ENCODE data around the gene CNGB1. TPM values are rescaled to one million over a fixed set of nuclear protein-coding genes. Genes with fewer than 3 reads are reported as not detected.

Gene CNGB1
- total and polyA plus RNA-seq, 2 of the 13 experiments (the other 11 are each of a cell fraction or from before 2014, with no cell fraction given): 0.02 to 0.15 TPM

GRCh38 chr16:57976331-57976796 lies 5.4 kb upstream of the CNGB1 start:
- FAIRE-seq: no peak

More at GRCh38 chr16:57976331-57976796, 5.4 kb upstream of the CNGB1 start:
- H4K20me1 ChIP-seq (ENCODE audit: insufficient read depth, low read length): no peaks in the 10 kb centered on the region
- no peaks in the 10 kb centered on the region for H3K79me2 ChIP-seq (ENCODE audit: insufficient read depth, low read length)
- no peaks in the 10 kb centered on the region for H3K4me1 ChIP-seq (ENCODE audit: insufficient read depth, low read length)
- TF ChIP-seq ZNF30 (CRISPR knock-in tag; IDR thresholded peaks at IDR 0.05): no peak
- TF ChIP-seq MIXL1 (CRISPR knock-in tag; IDR thresholded peaks at IDR 0.05): no peak
- TF ChIP-seq, protein P1, sequence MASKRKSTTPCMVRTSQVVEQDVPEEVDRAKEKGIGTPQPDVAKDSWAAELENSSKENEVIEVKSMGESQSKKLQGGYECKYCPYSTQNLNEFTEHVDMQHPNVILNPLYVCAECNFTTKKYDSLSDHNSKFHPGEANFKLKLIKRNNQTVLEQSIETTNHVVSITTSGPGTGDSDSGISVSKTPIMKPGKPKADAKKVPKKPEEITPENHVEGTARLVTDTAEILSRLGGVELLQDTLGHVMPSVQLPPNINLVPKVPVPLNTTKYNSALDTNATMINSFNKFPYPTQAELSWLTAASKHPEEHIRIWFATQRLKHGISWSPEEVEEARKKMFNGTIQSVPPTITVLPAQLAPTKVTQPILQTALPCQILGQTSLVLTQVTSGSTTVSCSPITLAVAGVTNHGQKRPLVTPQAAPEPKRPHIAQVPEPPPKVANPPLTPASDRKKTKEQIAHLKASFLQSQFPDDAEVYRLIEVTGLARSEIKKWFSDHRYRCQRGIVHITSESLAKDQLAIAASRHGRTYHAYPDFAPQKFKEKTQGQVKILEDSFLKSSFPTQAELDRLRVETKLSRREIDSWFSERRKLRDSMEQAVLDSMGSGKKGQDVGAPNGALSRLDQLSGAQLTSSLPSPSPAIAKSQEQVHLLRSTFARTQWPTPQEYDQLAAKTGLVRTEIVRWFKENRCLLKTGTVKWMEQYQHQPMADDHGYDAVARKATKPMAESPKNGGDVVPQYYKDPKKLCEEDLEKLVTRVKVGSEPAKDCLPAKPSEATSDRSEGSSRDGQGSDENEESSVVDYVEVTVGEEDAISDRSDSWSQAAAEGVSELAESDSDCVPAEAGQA (IDR thresholded peaks at IDR 0.05; ENCODE audit: low read depth): no peak
- TF ChIP-seq, protein P1 (CRISPR knock-in tag; IDR thresholded peaks at IDR 0.05; ENCODE audit: borderline replicate concordance): no peak
- TF ChIP-seq ZNF350 (CRISPR knock-in tag; IDR thresholded peaks at IDR 0.05; ENCODE audit: borderline replicate concordance, low read depth): no peak
- TF ChIP-seq ISX (CRISPR knock-in tag; conservative IDR thresholded peaks at IDR 0.05): no peak
- TF ChIP-seq NFIC (IDR thresholded peaks at IDR 0.05; ENCODE audit: low read length): no peak
- no peak for TF ChIP-seq RBM39 (IDR thresholded peaks at IDR 0.05; ENCODE audit: low read depth, low read length, poor library complexity, severe bottlenecking)
- TF ChIP-seq, protein P2, sequence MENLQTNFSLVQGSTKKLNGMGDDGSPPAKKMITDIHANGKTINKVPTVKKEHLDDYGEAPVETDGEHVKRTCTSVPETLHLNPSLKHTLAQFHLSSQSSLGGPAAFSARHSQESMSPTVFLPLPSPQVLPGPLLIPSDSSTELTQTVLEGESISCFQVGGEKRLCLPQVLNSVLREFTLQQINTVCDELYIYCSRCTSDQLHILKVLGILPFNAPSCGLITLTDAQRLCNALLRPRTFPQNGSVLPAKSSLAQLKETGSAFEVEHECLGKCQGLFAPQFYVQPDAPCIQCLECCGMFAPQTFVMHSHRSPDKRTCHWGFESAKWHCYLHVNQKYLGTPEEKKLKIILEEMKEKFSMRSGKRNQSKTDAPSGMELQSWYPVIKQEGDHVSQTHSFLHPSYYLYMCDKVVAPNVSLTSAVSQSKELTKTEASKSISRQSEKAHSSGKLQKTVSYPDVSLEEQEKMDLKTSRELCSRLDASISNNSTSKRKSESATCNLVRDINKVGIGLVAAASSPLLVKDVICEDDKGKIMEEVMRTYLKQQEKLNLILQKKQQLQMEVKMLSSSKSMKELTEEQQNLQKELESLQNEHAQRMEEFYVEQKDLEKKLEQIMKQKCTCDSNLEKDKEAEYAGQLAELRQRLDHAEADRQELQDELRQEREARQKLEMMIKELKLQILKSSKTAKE (CRISPR knock-in tag; IDR thresholded peaks at IDR 0.05; ENCODE audit: borderline replicate concordance): no peak
- TF ChIP-seq NR0B2 (CRISPR knock-in tag; IDR thresholded peaks at IDR 0.05): no peak
- TF ChIP-seq ZNF552 (CRISPR knock-in tag; IDR thresholded peaks at IDR 0.05; ENCODE audit: borderline replicate concordance): no peak
- TF ChIP-seq ARNT2 (CRISPR knock-in tag; IDR thresholded peaks at IDR 0.05; ENCODE audit: low read depth): no peak
- DNase-seq (ENCODE audit: low spot score): no peak
- WGBS (ENCODE audit: low lambda C conversion rate): 14% methylated on average over 2 of the region's 2 CpGs
- H3K4me3 ChIP-seq (replicated peaks in 1 of 3; ENCODE audit: insufficient read depth in 1 of 3, low read depth in 2 of 3, low read length in 3 of 3): no peak overlapping the region
- H3K4me2 ChIP-seq (ENCODE audit: low read depth, low read length): no peak overlapping the region
- no peaks in the 10 kb centered on the region for H3K9me3 ChIP-seq (ENCODE audit: low read length)
- H3K27me3 ChIP-seq (ENCODE audit: control insufficient read depth in 1 of 2, insufficient read depth in 2 of 2, low read length in 2 of 2): peaks cover 6 to 20% of the 10 kb centered on the region in 2 experiments; a peak in 4 of 5 replicates
- CTCF ChIA-PET (ENCODE audit: low intra/inter-chr PET ratio, low total read pairs): no interaction called here
- intact Hi-C loops (cut with micrococcal nuclease; ENCODE audit: unreplicated experiment) (no loop called here), in situ Hi-C loops (cut with HindIII; ENCODE audit: extremely low pct_ligation_motif_present, low pct_unique_long_range_greater_than_20kb) (no loop called here)
- no TSS peak for BruUV-seq (replicated peaks)
- ATAC-seq: peak; percentile 11; the same call in 2 of the 3 replicates
- POLR2A ChIA-PET: no interaction called here
- H2AFZ ChIP-seq (ENCODE audit: low read length): no peak overlapping the region
- H3K36me3 ChIP-seq (replicated peaks in 1 of 2; ENCODE audit: control insufficient read depth in 1 of 2, insufficient read depth in 2 of 2, low read length in 2 of 2): no peaks in the 10 kb centered on the region
- no peak overlapping the region for H3K27ac ChIP-seq (ENCODE audit: extremely low read length, insufficient read depth, low read length)
- no peak overlapping the region for H3K9ac ChIP-seq (ENCODE audit: insufficient read depth, low read depth, low read length)

All from HepG2 (cell line).